Uterus (tissue), 4 donors: ENCODE measurements around the gene TINAG. TPM values are rescaled to one million over a fixed set of nuclear protein-coding genes. Genes with fewer than 3 reads are reported as not detected.

Experiments
- DNase-seq, 2 donors: peaks; one replicate each; pipeline ENCODE4 v3.0.0-alpha.2; 2019 to 2020
- H3K27ac ChIP-seq, 2 donors: fragments of 200-600 bp; sonication (generic); 1 replicate in 1 of 2; 2 replicates in 1 of 2; pipeline ENCODE4 v1.5.1; 2016 to 2018
- H3K27me3 ChIP-seq, 2 donors: fragments of 200-600 bp; sonication (generic); one replicate each; pipeline ENCODE4 v1.5.1; 2018 to 2019; ENCODE audit warnings: control low read depth in 1 of 2
- H3K36me3 ChIP-seq, 2 donors: fragments of 200-600 bp; sonication (generic); one replicate each; pipeline ENCODE4 v1.5.1; 2019; ENCODE audit warnings: control low read depth in 1 of 2
- H3K4me1 ChIP-seq, 2 donors: fragments of 200-600 bp; sonication (generic); one replicate each; pipeline ENCODE4 v1.5.1; 2018 to 2019; ENCODE audit warnings: control low read depth in 1 of 2
- H3K4me3 ChIP-seq, 2 donors: fragments of 200-600 bp; sonication (generic); 1 replicate in 1 of 2; 2 replicates in 1 of 2; pipeline ENCODE4 v1.5.1; 2018 to 2019; ENCODE audit warnings: mild to moderate bottlenecking in 1 of 2
- H3K9me3 ChIP-seq, 2 donors: fragments of 200-600 bp; sonication (generic); one replicate each; pipeline ENCODE4 v1.5.1; 2019; ENCODE audit warnings: control low read depth in 1 of 2
- POLR2A ChIP-seq, 2 donors: fragments of 450-650 bp; IDR thresholded peaks; one replicate each; pipeline ENCODE4 v1.6.1; 2016; ENCODE audit warnings: antibody characterized with exemption in 2 of 2, mild to moderate bottlenecking in 1 of 2, moderate library complexity in 1 of 2
- intact Hi-C: fragments of 100-400 bp; cut with DNase I; formaldehyde crosslinking; loops from one replicate; pipeline ENCODE4 v1.15.1; 2023; ENCODE audit warnings: low total_unique reads
- total RNA-seq, 4 donors: library from RNA; depleted of rRNA in 3 of 4; stranded (reverse); fragments of >200 nt in 3 of 4; gene quantifications; one replicate each; pipeline versions ENCODE4 v1.1.0 to v1.2.4, GENCODE V29; 2014 to 2023
- TF ChIP-seq, protein P1 (sequence below), 4 experiments: fragments of 200-600 bp in 2 of 4; fragments of 450-650 bp in 2 of 4; sonication (generic) in 2 of 4; IDR thresholded peaks; one replicate each; pipeline ENCODE4 v1.5.1; 2016 to 2019; ENCODE audit warnings: antibody characterized with exemption in 4 of 4, mild to moderate bottlenecking in 2 of 4, moderate library complexity in 1 of 4
- donor health status: DM: yes; HTN: yes; CAD: no.

Gene TINAG
- total RNA-seq, 4 donors from 2014 or later = not detected

DNA sequence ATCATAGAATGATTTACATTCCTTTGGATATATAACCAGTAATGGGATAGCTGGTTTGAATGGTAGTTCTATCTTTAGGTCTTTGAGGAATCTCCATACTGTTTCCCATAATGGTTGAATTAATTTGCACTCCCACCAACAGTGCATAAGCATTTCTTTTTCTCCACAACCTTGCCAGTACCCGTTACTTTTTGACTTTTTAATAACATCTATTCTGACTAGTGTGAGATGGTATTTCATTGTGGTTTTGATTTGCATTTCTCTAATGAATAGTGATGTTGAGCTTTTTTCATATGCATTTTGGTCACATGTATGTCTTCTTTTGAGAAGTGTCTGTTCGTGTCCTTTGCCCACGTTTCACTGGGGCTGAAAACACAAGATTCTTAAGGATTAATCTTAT, 107.3 kb downstream of the TINAG start:
- Histone ChIP-seq H3K27ac (no peak overlapping the region), H3K36me3 (no peaks in the 10 kb centered on the region), H3K9me3 (no peaks in the 10 kb centered on the region), H3K27me3 (no peaks in the 10 kb centered on the region), H3K4me1 (no peaks in the 10 kb centered on the region), H3K4me3 (no peak overlapping the region)
- DNase-seq = no peak
- TF ChIP-seq POLR2A (IDR thresholded peaks at IDR 0.05) = no peak
- TF ChIP-seq, protein P1, sequence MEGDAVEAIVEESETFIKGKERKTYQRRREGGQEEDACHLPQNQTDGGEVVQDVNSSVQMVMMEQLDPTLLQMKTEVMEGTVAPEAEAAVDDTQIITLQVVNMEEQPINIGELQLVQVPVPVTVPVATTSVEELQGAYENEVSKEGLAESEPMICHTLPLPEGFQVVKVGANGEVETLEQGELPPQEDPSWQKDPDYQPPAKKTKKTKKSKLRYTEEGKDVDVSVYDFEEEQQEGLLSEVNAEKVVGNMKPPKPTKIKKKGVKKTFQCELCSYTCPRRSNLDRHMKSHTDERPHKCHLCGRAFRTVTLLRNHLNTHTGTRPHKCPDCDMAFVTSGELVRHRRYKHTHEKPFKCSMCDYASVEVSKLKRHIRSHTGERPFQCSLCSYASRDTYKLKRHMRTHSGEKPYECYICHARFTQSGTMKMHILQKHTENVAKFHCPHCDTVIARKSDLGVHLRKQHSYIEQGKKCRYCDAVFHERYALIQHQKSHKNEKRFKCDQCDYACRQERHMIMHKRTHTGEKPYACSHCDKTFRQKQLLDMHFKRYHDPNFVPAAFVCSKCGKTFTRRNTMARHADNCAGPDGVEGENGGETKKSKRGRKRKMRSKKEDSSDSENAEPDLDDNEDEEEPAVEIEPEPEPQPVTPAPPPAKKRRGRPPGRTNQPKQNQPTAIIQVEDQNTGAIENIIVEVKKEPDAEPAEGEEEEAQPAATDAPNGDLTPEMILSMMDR (IDR thresholded peaks at IDR 0.05) = no peak
- intact Hi-C loops = no loop called here

DNA sequence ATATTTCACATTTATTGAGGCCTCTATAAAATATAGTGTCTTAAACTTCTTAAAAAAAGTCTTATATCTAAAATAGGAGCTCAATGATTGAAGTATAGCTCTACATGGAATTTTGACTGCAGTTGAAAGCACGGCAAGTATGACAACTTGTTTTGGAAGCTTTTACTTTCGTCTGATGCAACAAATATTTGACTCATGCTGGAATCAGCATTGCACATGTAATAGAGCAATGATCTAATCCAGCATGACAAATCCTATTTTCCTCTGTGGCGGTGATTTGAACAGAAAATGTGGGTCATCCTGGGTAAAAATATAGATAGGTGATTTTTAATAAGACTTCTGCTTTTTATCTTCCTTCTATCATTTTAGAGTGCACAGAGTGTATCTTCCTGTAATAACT, 111.6 kb downstream of the TINAG start:
- Histone ChIP-seq H3K36me3 (no peaks in the 10 kb centered on the region), H3K4me3 (no peak overlapping the region), H3K4me1 (no peaks in the 10 kb centered on the region), H3K27ac (no peak overlapping the region), H3K27me3 (no peaks in the 10 kb centered on the region), H3K9me3 (no peaks in the 10 kb centered on the region)
- TF ChIP-seq, protein P1 (IDR thresholded peaks at IDR 0.05) = no peak
- TF ChIP-seq POLR2A (IDR thresholded peaks at IDR 0.05) = no peak
- intact Hi-C loops = no loop called here
- no peak for DNase-seq

DNA sequence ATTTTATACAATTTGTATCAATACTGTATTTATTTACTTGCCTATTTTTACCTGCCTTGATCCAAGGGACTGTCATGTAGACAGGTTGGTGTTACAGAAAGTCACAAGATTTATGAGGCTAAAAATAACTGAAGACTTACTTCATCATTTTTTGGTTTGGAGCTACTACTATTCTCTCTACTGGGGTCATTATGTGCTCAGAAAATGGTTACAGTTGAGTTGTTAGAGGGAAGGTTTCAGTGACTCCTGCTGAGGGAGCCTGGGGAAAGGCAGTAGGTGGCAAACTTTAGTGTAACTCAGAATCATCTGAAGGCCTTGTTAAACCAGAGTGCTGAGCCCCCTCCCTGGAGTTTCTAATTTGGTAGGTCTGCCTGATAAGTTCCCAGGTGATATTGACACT, 118.8 kb downstream of the TINAG start:
- H3K9me3 ChIP-seq = no peaks in the 10 kb centered on the region
- no peaks in the 10 kb centered on the region for H3K36me3 ChIP-seq
- intact Hi-C loops = no loop called here
- TF ChIP-seq POLR2A (IDR thresholded peaks at IDR 0.05) = no peak
- TF ChIP-seq, protein P1 (IDR thresholded peaks at IDR 0.05) = no peak
- no peaks in the 10 kb centered on the region for H3K4me1 ChIP-seq
- H3K27me3 ChIP-seq = no peaks in the 10 kb centered on the region
- DNase-seq = no peak
- H3K4me3 ChIP-seq = no peak overlapping the region
- no peak overlapping the region for H3K27ac ChIP-seq

DNA sequence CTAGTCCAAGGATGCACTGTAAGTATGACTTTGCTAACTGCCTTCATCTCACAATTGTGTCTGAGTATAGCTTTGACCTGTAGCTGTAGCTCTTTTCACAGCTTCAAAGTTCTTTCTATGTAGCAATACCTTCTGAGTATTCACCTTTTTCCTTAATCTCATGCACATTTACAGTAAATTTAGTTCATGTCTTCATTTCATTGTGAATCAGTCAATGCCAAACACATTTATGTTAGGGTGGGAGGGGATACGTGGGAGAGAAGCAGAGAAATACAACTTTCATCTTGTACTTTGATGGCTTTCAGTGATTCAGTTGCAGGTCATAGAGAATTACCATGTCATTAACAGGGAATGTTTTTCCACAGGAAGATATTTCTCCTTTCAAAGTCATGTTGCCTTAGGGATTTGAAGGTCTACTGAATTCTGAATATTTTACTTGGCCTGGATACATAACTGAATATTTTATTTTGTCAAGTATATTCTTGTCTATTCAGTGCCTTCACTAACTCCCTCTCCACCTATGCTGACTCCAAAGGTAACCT, 119.2 kb downstream of the TINAG start:
- no peaks in the 10 kb centered on the region for H3K9me3 ChIP-seq
- TF ChIP-seq, protein P1 (IDR thresholded peaks at IDR 0.05) = no peak
- no peak for TF ChIP-seq POLR2A (IDR thresholded peaks at IDR 0.05)
- H3K4me1 ChIP-seq = no peaks in the 10 kb centered on the region
- no peak overlapping the region for H3K27ac ChIP-seq
- H3K4me3 ChIP-seq = no peak overlapping the region
- H3K36me3 ChIP-seq = no peaks in the 10 kb centered on the region
- DNase-seq = no peak
- no peaks in the 10 kb centered on the region for H3K27me3 ChIP-seq
- intact Hi-C loops = no loop called here

DNA sequence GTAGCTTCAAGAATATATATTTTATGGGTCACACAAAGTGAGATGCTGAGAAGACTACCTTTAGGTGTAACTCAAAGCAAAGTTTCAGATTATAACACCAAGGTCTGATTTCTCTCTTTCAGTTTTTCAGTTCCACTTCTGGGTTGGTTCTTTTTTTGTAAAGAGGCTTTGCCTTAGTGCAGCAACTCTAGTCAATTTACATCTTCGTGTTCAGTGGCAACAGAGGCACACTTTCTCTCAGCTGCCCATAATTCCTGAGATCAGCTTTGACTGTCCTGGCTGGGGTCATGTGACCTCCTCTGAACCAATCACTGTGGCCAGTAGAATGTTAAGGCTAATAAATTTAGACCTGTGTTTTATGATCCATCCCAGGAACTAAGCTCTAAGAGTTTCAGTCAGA, 120.2 kb downstream of the TINAG start:
- Histone ChIP-seq H3K36me3 (no peaks in the 10 kb centered on the region), H3K27ac (no peak overlapping the region), H3K4me3 (no peak overlapping the region), H3K4me1 (no peaks in the 10 kb centered on the region), H3K9me3 (no peaks in the 10 kb centered on the region), H3K27me3 (no peaks in the 10 kb centered on the region)
- DNase-seq = no peak
- TF ChIP-seq POLR2A (IDR thresholded peaks at IDR 0.05) = no peak
- TF ChIP-seq, protein P1 (IDR thresholded peaks at IDR 0.05) = no peak
- intact Hi-C loops = no loop called here
